K562 (cell line): ENCODE results near the gene SLC7A14. TPM values are rescaled to one million over a fixed set of nuclear protein-coding genes. Genes with fewer than 3 reads are reported as not detected.

Experiments
- ATAC-seq: fragments of 200-7000 bp; cut with Tn5 transposase; 3 replicates; pipeline ENCODE4 v1.9.1; 2020; ENCODE audit warnings: moderate library complexity
- BruUV-seq: library from RNA; stranded (reverse); fragments of 400-500 nt; replicated peaks from 2 replicates; lab custom pipeline; 2021; lab: Mats Ljungman, UMichigan
- CTCF ChIA-PET: fragments of 300-600 bp; formaldehyde crosslinking; extraction: SDS; loops from one replicate; lab custom pipeline; 2021; ENCODE audit warnings: low intra/inter-chr PET ratio; lab: Yijun Ruan, JAX
- POLR2A ChIA-PET: fragments of 300-600, 350-650 bp; sonication (Branson Sonifier 250); formaldehyde crosslinking; extraction: SDS; loops from one replicate; lab custom pipeline; 2021; ENCODE audit warnings: antibody characterized with exemption, inconsistent platforms; lab: Yijun Ruan, JAX
- DNase-seq, 4 experiments: peaks; one replicate each; pipeline versions ENCODE4 v3.0.0 to v3.0.0-alpha.2; 2011 to 2018; ENCODE audit warnings: low spot score in 3 of 4, mixed read lengths in 3 of 4; ENCODE audit errors: extremely low read depth in 1 of 4
- FAIRE-seq: peaks from 2 replicates; lab custom pipeline; 2011; peaks lifted over from hg19 to GRCh38; lab: Jason Lieb, UNC
- H2AFZ ChIP-seq: 2 replicates; pipeline ENCODE4 v1.6.0; 2011; ENCODE audit warnings: low read depth, low read length, control low read depth, inconsistent platforms
- H3K27ac ChIP-seq: fragments of 200-600 bp; 3 replicates; pipeline ENCODE4 v1.8.0; 2011; ENCODE audit warnings: low read depth, mild to moderate bottlenecking, control low read depth, inconsistent platforms, low read length, moderate library complexity, mixed read lengths; ENCODE audit errors: extremely low read depth
- H3K27me3 ChIP-seq, 2 experiments: fragments of 300-600 bp in 1 of 2; 2 replicates in 1 of 2; 3 replicates in 1 of 2; pipeline versions ENCODE4 v1.6.0 to v1.8.0; 2011; ENCODE audit warnings: inconsistent platforms in 2 of 2, low read length in 2 of 2, mild to moderate bottlenecking in 1 of 2, mixed read lengths in 1 of 2, moderate library complexity in 1 of 2; ENCODE audit not compliant: control insufficient read depth in 2 of 2, insufficient read depth in 2 of 2
- H3K36me3 ChIP-seq: fragments of 300-600 bp; 3 replicates; pipeline ENCODE4 v1.8.0; 2011; ENCODE audit warnings: mild to moderate bottlenecking, low read length, inconsistent platforms; ENCODE audit not compliant: control insufficient read depth, insufficient read depth
- H3K4me1 ChIP-seq, 2 experiments: fragments of 200-600 bp in 1 of 2; replicated peaks in 1 of 2; 2 replicates in 1 of 2; 3 replicates in 1 of 2; pipeline versions ENCODE4 v1.5.1 to v1.8.0; 2011; ENCODE audit warnings: inconsistent platforms in 2 of 2, low read length in 2 of 2, mild to moderate bottlenecking in 1 of 2, mixed read lengths in 1 of 2, moderate library complexity in 1 of 2; ENCODE audit not compliant: control insufficient read depth in 2 of 2, insufficient read depth in 2 of 2
- H3K4me2 ChIP-seq: 2 replicates; pipeline ENCODE4 v1.6.1; 2011; ENCODE audit warnings: low read length, control low read depth, inconsistent platforms, mixed read lengths; ENCODE audit not compliant: insufficient read depth
- H3K4me3 ChIP-seq: fragments of 200-600 bp; sonication (generic), shearing (Covaris generic); 2 replicates; pipeline ENCODE4 v1.5.1; 2016; ENCODE audit warnings: control low read depth, inconsistent platforms
- H3K79me2 ChIP-seq: fragments of 200-600 bp; 3 replicates; pipeline ENCODE4 v1.8.0; 2011; ENCODE audit warnings: low read length, inconsistent platforms; ENCODE audit not compliant: control insufficient read depth, insufficient read depth
- H3K9ac ChIP-seq, 2 experiments: 2 replicates each; pipeline versions ENCODE4 v1.6.0 to v1.6.1; 2011; ENCODE audit warnings: low read depth in 2 of 2, low read length in 2 of 2, control low read depth in 1 of 2, inconsistent platforms in 1 of 2, mild to moderate bottlenecking in 1 of 2, mixed read lengths in 1 of 2; ENCODE audit not compliant: insufficient read depth in 1 of 2
- H3K9me1 ChIP-seq: one replicate; pipeline ENCODE4 v1.6.0; 2011; ENCODE audit warnings: inconsistent platforms, mild to moderate bottlenecking, low read length, moderate library complexity; ENCODE audit not compliant: control insufficient read depth, insufficient read depth
- H3K9me3 ChIP-seq: replicated peaks from 2 replicates; pipeline ENCODE4 v1.5.1; 2011; ENCODE audit warnings: low read depth, low read length, inconsistent platforms; ENCODE audit not compliant: control insufficient read depth, insufficient read depth
- H4K20me1 ChIP-seq: replicated peaks from 2 replicates; pipeline ENCODE4 v1.6.1; 2011; ENCODE audit warnings: low read length, inconsistent platforms, mixed read lengths; ENCODE audit not compliant: control insufficient read depth, insufficient read depth
- RAD21 ChIP-seq, 2 experiments: fragments of 250-450 bp in 1 of 2; fragments of 450-650 bp in 1 of 2; sonication (Bioruptor Pico) in 1 of 2; formaldehyde crosslinking in 1 of 2; IDR thresholded peaks in 1 of 2; conservative IDR thresholded peaks in 1 of 2; 2 replicates each; pipeline versions ENCODE4 v1.4.0 to v1.8.0; 2020 to 2022; ENCODE audit warnings: mild to moderate bottlenecking in 2 of 2, moderate library complexity in 1 of 2
- REST ChIP-seq, 2 experiments: fragments of 450-650 bp; formaldehyde crosslinking in 1 of 2; IDR thresholded peaks; 2 replicates each; pipeline versions ENCODE4 v1.4.0 to v1.6.1; 2014 to 2020; ENCODE audit warnings: mild to moderate bottlenecking in 2 of 2, borderline replicate concordance in 1 of 2, low read depth in 1 of 2
- ZBTB11 ChIP-seq, 3 experiments: fragments of 200-800 bp in 1 of 3; fragments of 250-450 bp in 1 of 3; fragments of 450-650 bp in 1 of 3; sonication (Bioruptor Pico) in 1 of 3; sonication (Bioruptor generic) in 1 of 3; formaldehyde crosslinking in 1 of 3; IDR thresholded peaks; 2 replicates each; pipeline versions ENCODE4 v1.6.1 to v1.8.0; 2016 to 2022; ENCODE audit warnings: mild to moderate bottlenecking in 2 of 3, missing genetic modification characterization in 2 of 3, missing compliant biosample characterization in 1 of 3, moderate library complexity in 1 of 3
- ZSCAN32 ChIP-seq: fragments of 450-650 bp; formaldehyde crosslinking; IDR thresholded peaks from 2 replicates; pipeline ENCODE4 v1.4.0; 2020; ENCODE audit warnings: mild to moderate bottlenecking, moderate library complexity
- WGBS: fragments of 100-300 bp; shearing (Covaris generic); methylation state at CpG from one replicate; pipeline ENCODE4 v1.1.6; 2016; ENCODE audit warnings: low coverage, mixed read lengths; ENCODE audit not compliant: insufficient coverage; ENCODE audit errors: missing lambda C conversion rate; 5-methylcytosine and 5-hydroxymethylcytosine counted together
- in situ Hi-C: fragments of 300-500 bp; cut with MboI; formaldehyde crosslinking; loops from 4 replicates; pipeline ENCODE4 v1.15.0; 2018; ENCODE audit warnings: inconsistent platforms, mixed read lengths
- intact Hi-C: fragments of 100-400 bp; cut with micrococcal nuclease; formaldehyde crosslinking; loops from 2 replicates; pipeline ENCODE4 v1.14.2; 2022
- polyA plus RNA-seq, 8 experiments: library from polyadenylated mRNA; depleted of rRNA in 4 of 8; stranded (reverse) in 5 of 8; unstranded in 3 of 8; fragments of >200 nt; fragmentation: Nextera tagmentation in 2 of 8; fragmentation: Illumina TruSeq in 1 of 8; extraction: Ambion mirVana in 2 of 8; extraction: Trizol in 1 of 8; gene quantifications; 2 replicates each; pipeline versions ENCODE4 v1.2.1 to v1.2.3, GENCODE V29; 2011 to 2014; ENCODE audit warnings: inconsistent platforms in 1 of 8, missing spikeins in 1 of 8
- total RNA-seq, 7 experiments: library from RNA; depleted of rRNA in 6 of 7; stranded (reverse); fragments of >200 nt in 6 of 7; fragmentation: Illumina TruSeq in 2 of 7; extraction: Trizol in 2 of 7; gene quantifications; 2 replicates each; pipeline versions ENCODE4 v1.2.1 to v1.2.3, GENCODE V29; 2011 to 2021; ENCODE audit warnings: low replicate concordance in 1 of 7

Gene SLC7A14
- total and polyA plus RNA-seq, 9 of the 15 experiments (the other 6 are each of a cell fraction or from before 2014, with no cell fraction given): not detected

GRCh38 chr3:170553788-170554757, 31.8 kb downstream of the SLC7A14 start:
- Histone ChIP-seq H3K9ac (no peak overlapping the region), H3K27ac (no peak overlapping the region), H4K20me1 (no peaks in the 10 kb centered on the region), H3K79me2 (no peaks in the 10 kb centered on the region), H3K9me1 (no peaks in the 10 kb centered on the region), H2AFZ (no peak overlapping the region), H3K4me3 (no peak overlapping the region), H3K4me2 (no peak overlapping the region), H3K27me3 (no peaks in the 10 kb centered on the region), H3K36me3 (no peaks in the 10 kb centered on the region), H3K9me3 (no peaks in the 10 kb centered on the region), H3K4me1 (no peaks in the 10 kb centered on the region)
- in situ Hi-C loops (no loop called here), intact Hi-C loops (loop anchor here (5.0 to 10.0 kb wide), 2 partner anchors 141 to 258 kb away; no protein-coding TSS in a partner anchor)
- BruUV-seq: no TSS peak
- no peak for ATAC-seq
- DNase-seq: no peak
- 14% methylated on average over 4 of the region's 4 CpGs for WGBS
- ChIA-PET CTCF (interaction anchor here (0.7 to 0.8 kb wide), 2 partner anchors 153 to 255 kb away, joined by 3 to 4 read pairs; no protein-coding TSS in a partner anchor), POLR2A (interaction anchor here (0.6 to 1.8 kb wide), 3 partner anchors 9 to 48 kb away, joined by 3 to 7 read pairs (median 3); no protein-coding TSS in a partner anchor)
- FAIRE-seq: no peak
- TF ChIP-seq ZSCAN32 (CRISPR knock-in tag) (no peak), REST (IDR thresholded peaks at IDR 0.05; ENCODE audit: borderline replicate concordance) (peak; percentile 49; the same call in 1 of the 2 replicates), REST (CRISPR knock-in tag; IDR thresholded peaks at IDR 0.05; ENCODE audit: low read depth) (no peak), ZBTB11 (CRISPR knock-in tag; IDR thresholded peaks at IDR 0.05) (no peak), RAD21 (CRISPR knock-in tag; conservative IDR thresholded peaks at IDR 0.05 in 1 of 2, IDR thresholded peaks at IDR 0.05 in 1 of 2) (peak; percentile 33 to 40; a peak in 3 of 4 replicates)
